ACC112 (cell line): ENCODE data around the gene TINAGL1.

ENCODE experiments used
- H2AFZ ChIP-seq: fragments of 200-600 bp; sonication (generic); one replicate; pipeline ENCODE4 v1.6.0; 2017; ENCODE audit warnings: antibody characterized with exemption, low read length; ENCODE audit not compliant: unreplicated experiment
- H3K27ac ChIP-seq: fragments of 200-600 bp; sonication (generic); 2 replicates; pipeline ENCODE4 v1.5.1; 2014; ENCODE audit warnings: low read depth, mild to moderate bottlenecking, antibody characterized with exemption, low read length, moderate library complexity
- H3K27me3 ChIP-seq: fragments of 200-600 bp; sonication (generic); 2 replicates; pipeline ENCODE4 v1.6.1; 2014; ENCODE audit warnings: mild to moderate bottlenecking, antibody characterized with exemption, low read length, moderate library complexity, mixed read lengths; ENCODE audit not compliant: insufficient read depth
- H3K36me3 ChIP-seq: fragments of 200-600 bp; sonication (generic); 2 replicates; pipeline ENCODE4 v1.6.1; 2016; ENCODE audit warnings: mild to moderate bottlenecking, antibody characterized with exemption, low read length, moderate library complexity, mixed read lengths; ENCODE audit not compliant: insufficient read depth
- H3K4me1 ChIP-seq: fragments of 200-600 bp; sonication (generic); one replicate; pipeline ENCODE4 v1.6.1; 2016; ENCODE audit warnings: low read length, mixed read lengths; ENCODE audit not compliant: insufficient read depth, unreplicated experiment, control insufficient read depth
- H3K4me3 ChIP-seq: fragments of 200-600 bp; sonication (generic); 2 replicates; pipeline ENCODE4 v1.5.1; 2014; ENCODE audit warnings: mild to moderate bottlenecking, low read depth, low read length
- H3K79me2 ChIP-seq: fragments of 200-600 bp; sonication (generic); one replicate; pipeline ENCODE4 v1.6.0; 2016; ENCODE audit warnings: low read length; ENCODE audit not compliant: control insufficient read depth, unreplicated experiment, insufficient read depth

TINAGL1 gene

DNA sequence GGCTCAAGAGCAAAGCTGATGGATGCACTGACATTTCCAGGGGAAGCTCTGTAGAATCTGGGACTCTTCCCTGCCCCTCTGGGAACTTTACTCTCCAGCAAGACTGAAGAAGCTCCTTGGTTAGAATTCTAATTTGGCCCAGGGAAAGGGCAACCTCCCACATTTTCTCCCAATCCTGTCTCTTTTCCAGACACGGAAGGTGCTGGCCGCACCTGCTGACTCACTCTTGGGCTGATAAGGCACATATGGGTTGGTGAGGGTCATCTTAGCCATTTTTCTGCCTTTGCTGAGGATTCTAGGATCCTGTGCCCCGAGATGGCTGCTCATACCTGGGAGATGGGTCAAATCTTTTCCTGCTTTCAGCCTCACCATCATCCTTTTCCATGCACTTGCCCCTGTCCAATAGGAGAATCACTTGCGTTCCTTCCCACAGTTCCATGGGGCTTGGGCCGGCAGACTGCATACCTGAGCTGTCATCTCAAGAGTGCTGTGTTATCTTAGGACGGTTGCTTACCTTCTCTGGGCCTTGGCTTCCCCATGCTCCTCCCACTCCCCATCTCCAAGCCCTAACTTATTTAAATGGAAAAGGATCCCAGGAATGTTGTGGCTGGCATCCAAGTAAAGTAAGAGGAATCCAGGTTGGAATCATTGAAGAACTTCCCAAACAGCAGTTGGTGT is 1.3 kb downstream of the TINAGL1 start:
- Histone ChIP-seq H3K79me2 (peaks cover 9% of the 10 kb centered on the region), H3K4me3 (peak overlapping the region; percentile 64), H3K27me3 (no peaks in the 10 kb centered on the region), H2AFZ (no peak overlapping the region), H3K4me1 (peaks cover 61% of the 10 kb centered on the region), H3K36me3 (no peaks in the 10 kb centered on the region), H3K27ac (no peak overlapping the region)

DNA sequence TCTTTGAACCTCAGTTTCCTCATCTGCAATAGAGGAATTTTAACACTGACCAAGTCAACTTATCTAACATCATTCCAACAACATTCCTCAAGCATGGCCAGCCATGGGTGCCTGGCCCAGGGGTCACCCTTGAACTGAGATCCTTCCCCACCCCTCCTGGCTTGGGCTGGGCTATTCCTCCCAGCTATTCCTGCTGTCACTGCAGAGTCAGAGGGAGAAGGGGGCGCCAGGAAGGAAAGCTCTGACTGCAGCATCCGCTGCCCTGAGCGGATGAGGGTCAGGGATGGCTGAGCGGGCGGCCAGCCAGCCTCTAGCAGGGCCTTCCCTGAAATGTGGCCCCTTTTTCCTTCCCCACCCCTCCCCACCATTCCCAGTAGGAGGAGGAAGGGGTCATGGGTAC is 3.1 kb downstream of the TINAGL1 start:
- peaks cover 65% of the 10 kb centered on the region for H3K4me1 ChIP-seq
- H3K36me3 ChIP-seq, result no peaks in the 10 kb centered on the region
- H3K4me3 ChIP-seq, result peak overlapping the region; percentile 16
- peak overlapping the region; percentile 19; the same call in 1 of the 2 replicates for H3K27ac ChIP-seq
- no peaks in the 10 kb centered on the region for H3K27me3 ChIP-seq
- peaks cover 9% of the 10 kb centered on the region for H3K79me2 ChIP-seq
- H2AFZ ChIP-seq, result no peak overlapping the region

DNA sequence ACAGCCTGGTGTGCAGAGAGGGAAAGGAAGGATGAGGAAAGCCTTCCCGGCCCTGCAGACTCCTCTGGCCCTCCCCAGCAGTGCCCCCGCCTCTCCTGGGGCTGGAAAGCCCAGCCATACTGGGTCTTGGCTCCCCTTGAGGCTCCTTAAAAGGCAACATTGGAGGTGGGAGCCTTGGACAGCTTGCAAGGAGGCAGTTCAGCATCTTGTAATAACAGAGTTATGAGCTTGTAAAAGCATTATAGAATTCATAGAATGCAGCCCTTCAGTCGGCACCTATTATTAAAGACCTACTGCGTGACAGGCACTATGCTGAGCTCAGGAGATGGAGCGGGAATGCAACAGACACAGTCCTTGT is 4.2 kb downstream of the TINAGL1 start:
- Histone ChIP-seq H3K27ac (no peak overlapping the region), H3K27me3 (no peaks in the 10 kb centered on the region), H3K79me2 (peaks cover 9% of the 10 kb centered on the region), H2AFZ (no peak overlapping the region), H3K4me1 (peaks cover 58% of the 10 kb centered on the region), H3K4me3 (no peak overlapping the region), H3K36me3 (no peaks in the 10 kb centered on the region)

DNA sequence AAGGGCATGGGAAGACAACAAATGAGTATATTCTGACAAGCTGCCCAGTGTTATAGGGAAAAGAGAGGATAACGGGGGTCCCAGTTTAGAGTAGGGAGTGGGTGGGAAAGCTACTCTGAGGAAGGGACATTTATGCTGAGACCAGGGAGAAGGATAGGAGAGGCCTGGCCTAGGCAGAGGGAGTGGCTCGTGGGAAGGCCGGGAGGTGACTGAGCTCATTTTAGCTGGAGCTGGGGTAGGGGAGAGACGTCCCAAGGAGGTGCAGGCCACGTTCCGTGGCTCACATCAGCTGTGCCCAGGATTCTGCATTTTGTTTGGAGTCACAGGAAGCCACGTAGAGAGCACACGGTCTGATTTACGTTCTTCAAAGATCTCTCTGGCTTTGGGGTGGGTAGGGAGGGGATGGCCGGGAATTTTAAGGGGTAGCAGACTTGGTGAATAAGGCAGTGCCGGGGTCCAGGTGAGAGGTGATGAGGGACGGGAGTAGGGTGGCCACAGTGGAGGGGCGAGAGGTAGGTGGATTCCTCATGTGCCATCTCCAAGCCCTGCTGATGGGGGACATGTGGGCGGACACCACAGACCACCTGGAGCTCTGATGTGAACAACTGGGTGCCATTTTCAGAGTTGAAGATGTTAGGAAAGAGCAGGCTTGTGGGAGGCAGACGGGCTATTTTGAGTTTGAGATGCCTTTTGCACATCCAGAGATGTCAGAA is 4.7 kb downstream of the TINAGL1 start:
- peaks cover 9% of the 10 kb centered on the region for H3K79me2 ChIP-seq
- peaks cover 53% of the 10 kb centered on the region for H3K4me1 ChIP-seq
- no peak overlapping the region for H3K27ac ChIP-seq
- H3K27me3 ChIP-seq, result no peaks in the 10 kb centered on the region
- H2AFZ ChIP-seq, result no peak overlapping the region
- no peaks in the 10 kb centered on the region for H3K36me3 ChIP-seq
- H3K4me3 ChIP-seq, result no peak overlapping the region

DNA sequence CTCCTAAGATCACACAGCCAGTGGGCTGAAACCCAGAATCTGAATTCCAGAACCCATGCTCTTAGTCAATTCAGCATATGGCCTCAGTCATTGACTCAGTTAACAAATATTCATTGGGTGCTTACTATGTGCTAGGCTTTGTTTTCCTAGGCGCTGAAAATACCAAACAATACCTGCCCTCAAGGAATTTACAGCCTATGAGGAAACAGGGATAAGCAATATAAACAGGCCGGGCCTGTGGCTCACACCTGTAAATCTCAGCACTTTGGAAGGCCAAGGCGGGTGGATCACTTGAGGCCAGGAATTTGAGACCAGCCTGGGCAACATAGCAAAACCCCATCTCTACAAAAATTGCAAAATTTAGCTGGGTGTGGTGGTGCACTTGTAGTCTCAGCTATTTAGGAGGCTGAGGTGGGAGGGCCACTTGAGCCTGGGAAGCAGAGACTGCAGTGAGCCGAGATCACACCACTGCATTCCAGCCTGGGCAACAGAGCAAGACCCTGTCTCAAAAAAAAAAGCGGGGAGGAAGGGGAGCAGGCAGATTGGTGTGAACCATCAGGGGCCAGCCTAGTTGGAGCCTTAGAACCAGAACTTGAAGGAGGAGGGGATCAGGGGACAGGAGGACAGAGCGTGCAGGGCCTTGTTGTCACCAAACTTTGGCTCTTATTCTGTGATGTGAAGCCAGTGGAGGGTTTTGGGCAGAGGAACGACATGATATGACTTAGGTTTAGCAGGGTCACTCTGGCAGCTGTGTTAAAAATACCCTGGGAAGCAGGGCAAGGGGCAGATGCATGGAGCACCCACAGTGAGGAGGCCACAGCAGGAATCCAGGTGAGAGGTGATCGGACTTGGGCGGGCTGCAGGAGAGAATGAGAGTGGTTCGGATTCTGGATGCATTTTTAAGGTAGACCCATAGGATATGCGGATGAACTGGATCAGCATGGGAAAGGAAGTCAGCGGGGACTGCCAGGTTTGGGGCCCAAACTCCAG is 5.8 kb downstream of the TINAGL1 start:
- H3K4me3 ChIP-seq, result no peak overlapping the region
- no peaks in the 10 kb centered on the region for H3K36me3 ChIP-seq
- no peak overlapping the region for H3K27ac ChIP-seq
- H2AFZ ChIP-seq, result no peak overlapping the region
- peaks cover 9% of the 10 kb centered on the region for H3K79me2 ChIP-seq
- peaks cover 51% of the 10 kb centered on the region for H3K4me1 ChIP-seq
- H3K27me3 ChIP-seq, result no peaks in the 10 kb centered on the region

DNA sequence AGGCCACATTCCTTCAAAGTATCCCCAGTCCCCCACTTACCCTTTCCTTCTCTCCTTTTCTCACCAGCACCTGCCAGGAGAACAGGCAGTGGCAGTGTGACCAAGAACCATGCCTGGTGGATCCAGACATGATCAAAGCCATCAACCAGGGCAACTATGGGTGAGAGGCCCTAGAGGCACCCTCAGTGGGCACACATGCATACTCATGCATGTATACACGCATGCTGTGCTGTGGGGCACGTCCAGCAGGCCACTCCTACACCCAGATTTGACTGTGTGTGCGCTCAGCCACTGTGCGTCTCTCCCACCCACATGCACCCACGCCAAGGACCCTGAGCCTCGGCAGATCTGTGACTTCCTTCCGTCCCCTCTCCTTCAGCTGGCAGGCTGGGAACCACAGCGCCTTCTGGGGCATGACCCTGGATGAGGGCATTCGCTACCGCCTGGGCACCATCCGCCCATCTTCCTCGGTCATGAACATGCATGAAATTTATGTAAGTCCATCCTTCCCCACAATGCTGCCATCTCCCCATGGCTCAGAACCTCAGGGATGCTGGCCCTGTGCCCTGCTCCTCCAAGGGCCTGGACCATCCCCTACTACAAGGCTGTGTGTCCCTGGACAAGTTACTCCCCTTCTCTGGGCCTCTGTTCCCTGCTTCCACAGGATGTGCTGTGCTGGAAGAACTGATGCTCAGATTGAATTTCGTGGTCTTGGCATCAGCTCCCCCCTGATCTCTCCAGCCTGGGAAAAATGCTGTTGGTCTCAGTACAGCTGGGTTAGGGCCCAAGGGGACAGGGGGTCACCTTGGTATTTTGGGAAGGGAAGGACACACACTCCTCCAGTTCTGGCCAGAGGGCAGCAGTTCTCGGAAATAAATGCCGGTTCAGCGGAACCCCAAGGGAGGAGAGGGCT is 7.0 kb downstream of the TINAGL1 start:
- Histone ChIP-seq H3K79me2 (peaks cover 6% of the 10 kb centered on the region), H3K4me3 (no peak overlapping the region), H3K27me3 (no peaks in the 10 kb centered on the region), H2AFZ (no peak overlapping the region), H3K27ac (no peak overlapping the region), H3K36me3 (no peaks in the 10 kb centered on the region), H3K4me1 (peaks cover 61% of the 10 kb centered on the region)

DNA sequence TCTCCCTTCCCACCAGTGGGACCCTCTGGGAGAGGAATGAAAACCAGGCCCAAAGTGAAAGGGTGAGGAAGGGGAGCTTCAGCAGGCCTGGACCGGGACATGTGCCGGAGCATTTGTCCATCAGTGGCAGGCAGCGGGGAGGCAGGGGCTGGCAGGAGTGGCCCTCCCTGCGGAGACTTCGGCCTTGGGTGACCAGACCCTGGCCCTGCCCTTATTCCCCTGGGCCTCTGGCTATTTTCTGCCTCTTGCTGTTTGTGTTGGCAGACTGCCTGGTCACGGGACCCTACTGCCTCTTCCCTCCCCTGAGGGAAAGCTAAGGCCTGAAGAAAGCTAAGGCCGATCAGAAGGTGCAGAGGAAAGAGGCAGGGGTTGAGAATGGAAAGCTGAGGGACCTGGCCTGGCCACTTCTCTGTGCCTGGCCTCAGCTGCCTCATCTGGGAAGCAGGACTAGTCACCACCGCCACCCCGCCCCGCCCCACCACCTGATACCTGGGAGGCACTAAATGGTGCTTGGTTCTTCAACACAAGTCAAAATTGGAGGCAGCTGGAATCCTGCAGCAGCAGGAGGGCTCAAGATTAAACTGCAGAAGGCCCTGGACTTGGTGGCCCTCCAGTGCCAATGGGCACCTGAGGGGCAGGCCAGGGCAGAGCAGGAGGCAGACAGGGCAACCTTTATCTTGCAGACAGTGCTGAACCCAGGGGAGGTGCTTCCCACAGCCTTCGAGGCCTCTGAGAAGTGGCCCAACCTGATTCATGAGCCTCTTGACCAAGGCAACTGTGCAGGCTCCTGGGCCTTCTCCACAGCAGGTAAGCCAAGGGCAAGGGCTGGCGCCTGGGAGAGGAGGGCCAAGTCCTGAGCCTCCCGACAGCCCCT is 7.9 kb downstream of the TINAGL1 start:
- H2AFZ ChIP-seq, result no peak overlapping the region
- H3K4me3 ChIP-seq, result no peak overlapping the region
- no peak overlapping the region for H3K27ac ChIP-seq
- no peaks in the 10 kb centered on the region for H3K27me3 ChIP-seq
- H3K4me1 ChIP-seq, result peaks cover 65% of the 10 kb centered on the region
- H3K79me2 ChIP-seq, result peaks cover 3% of the 10 kb centered on the region
- no peaks in the 10 kb centered on the region for H3K36me3 ChIP-seq

DNA sequence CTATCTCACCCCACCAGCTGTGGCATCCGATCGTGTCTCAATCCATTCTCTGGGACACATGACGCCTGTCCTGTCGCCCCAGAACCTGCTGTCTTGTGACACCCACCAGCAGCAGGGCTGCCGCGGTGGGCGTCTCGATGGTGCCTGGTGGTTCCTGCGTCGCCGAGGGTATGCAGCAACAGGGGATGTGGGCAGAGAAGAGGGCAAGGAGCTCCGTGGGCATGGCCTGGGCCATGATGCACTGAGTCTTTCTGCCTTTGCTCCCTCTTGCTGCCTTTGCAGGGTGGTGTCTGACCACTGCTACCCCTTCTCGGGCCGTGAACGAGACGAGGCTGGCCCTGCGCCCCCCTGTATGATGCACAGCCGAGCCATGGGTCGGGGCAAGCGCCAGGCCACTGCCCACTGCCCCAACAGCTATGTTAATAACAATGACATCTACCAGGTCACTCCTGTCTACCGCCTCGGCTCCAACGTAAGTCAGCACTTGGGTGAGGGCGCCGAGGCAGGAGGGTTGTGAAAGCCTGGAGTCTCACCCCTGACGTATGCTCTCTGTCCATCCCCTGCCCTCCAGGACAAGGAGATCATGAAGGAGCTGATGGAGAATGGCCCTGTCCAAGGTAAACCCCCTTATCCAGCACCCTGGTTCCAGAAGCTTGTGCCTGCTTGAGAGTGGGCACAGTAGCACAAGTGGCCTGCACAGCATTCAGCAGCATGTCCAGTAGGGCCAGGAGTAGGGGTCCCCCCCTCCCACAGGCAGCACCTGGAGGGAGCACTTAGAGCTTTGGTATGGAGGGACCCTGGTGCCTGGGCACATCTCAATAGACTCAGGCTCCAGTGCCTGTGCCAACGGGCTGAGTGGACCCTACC is 8.8 kb downstream of the TINAGL1 start:
- no peaks in the 10 kb centered on the region for H3K36me3 ChIP-seq
- no peak overlapping the region for H3K27ac ChIP-seq
- no peak overlapping the region for H3K4me3 ChIP-seq
- no peaks in the 10 kb centered on the region for H3K27me3 ChIP-seq
- peaks cover 60% of the 10 kb centered on the region for H3K4me1 ChIP-seq
- H3K79me2 ChIP-seq, result no peaks in the 10 kb centered on the region
- H2AFZ ChIP-seq, result no peak overlapping the region
